ENCODE data around the gene EFCC1. TPM values are rescaled to one million over a fixed set of nuclear protein-coding genes. Genes with fewer than 3 reads are reported as not detected.

Gene EFCC1
- total and polyA plus RNA-seq, 7 donors = 0.46 to 15.0 (median 4.6) TPM

DNA sequence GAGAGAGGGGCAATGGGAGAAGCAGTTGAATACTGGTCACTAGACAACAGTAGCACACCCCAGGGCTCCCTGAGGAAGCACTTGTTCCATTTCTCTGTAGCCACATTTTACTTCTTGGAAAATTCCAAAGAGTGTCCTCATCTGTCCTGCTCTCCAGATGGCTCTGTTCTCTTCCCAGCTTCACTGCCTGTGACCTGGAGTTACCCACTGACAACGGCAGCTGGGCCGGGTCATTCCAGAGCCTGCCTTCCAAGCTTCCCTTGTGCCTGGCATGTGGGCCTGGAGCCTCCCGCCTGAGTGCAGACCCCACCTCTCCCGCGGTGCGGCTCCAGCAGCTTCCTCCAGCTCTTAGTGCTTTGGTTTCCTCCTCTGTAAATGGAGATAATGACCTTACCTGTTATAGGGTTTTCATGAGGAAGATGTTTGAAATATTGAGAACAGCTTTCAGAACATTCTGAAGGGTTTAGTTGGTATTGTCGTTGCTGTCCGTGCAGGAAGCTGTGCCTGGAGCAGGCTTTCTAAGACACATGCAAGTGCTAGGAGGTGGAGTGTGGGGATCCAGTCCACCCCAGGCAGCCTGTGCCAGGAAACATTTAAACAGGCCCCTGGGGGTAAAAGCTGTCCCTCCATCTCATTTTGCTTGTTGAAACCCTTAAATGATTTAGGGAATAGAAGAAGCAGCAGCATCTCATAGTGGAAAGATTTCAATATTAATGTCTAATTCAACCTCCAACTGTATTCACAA lies 24.8 kb downstream of the EFCC1 start:
- peaks cover 0 to 30% (median 19%) of the 10 kb centered on the region in 4 donors for H3K4me1 ChIP-seq
- no peaks in the 10 kb centered on the region for H3K36me3 ChIP-seq
- intact Hi-C loops (cut with DNase I) = no loop called here
- peaks cover 0 to 3% (median 0%) of the 10 kb centered on the region in 4 donors for H3K9me3 ChIP-seq
- H3K4me3 ChIP-seq = no peak overlapping the region
- TF ChIP-seq POLR2A (IDR thresholded peaks at IDR 0.05) (no peak), POLR2AphosphoS5 (IDR thresholded peaks at IDR 0.05) (peak in 3 of 4 donors; percentile 68 to 74 (median 70))
- no peaks in the 10 kb centered on the region for H3K27me3 ChIP-seq
- peak overlapping the region; percentile 58 to 66 (median 63) for H3K27ac ChIP-seq
- 74 to 78% methylated on average over 8 of the region's 8 CpGs for WGBS, 2 donors
- peak; percentile 89 for DNase-seq

DNA sequence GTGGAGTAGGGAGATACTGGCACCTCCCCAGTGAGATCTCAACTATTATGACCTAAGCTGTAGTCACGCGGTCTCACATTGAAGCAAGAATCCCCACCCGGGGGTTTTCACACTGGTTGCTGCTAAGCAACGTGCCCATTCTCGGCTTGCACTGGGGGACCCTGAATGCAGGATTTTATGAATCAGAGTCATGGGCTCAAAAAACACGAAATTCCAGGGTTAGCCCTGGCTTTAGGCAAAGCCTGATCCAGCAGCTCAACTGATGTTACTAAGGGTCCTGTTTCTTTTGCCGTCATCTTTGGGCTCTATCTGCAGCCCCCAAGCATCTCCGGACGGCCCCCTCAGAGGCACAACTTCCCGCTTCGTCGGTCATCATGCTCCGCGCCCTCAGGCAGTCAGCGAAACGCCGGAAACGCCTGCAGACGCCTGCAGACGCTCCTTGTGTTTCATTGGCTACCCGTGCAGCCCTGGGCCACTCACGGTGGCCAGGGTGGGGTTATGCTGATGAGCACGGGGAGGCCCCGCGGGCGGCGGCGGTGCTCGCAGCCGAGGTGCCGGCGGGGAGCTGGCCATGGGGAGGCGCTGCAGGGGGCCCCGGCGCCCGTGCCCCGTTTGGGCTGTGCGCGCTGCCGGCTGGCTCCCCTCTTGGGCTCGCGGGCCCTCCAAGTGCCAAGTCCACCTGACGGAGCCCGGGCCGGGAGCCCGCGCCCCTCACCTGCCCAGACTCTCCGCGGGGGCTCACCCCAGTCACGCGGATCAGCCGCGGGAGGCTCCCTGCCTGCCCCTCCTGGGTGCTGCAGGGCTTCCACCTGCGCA lies 25.8 kb downstream of the EFCC1 start:
- H3K9me3 ChIP-seq = peaks cover 0 to 3% (median 0%) of the 10 kb centered on the region in 4 donors
- 5% methylated on average over 54 of the region's 54 CpGs for WGBS, 2 donors
- no peaks in the 10 kb centered on the region for H3K27me3 ChIP-seq
- peak overlapping the region; percentile 18 to 57 (median 38) for H3K4me3 ChIP-seq
- TF ChIP-seq EP300 (IDR thresholded peaks at IDR 0.05) (no peak), POLR2A (IDR thresholded peaks at IDR 0.05) (no peak), POLR2AphosphoS5 (IDR thresholded peaks at IDR 0.05) (peak in 3 of 4 donors; percentile 68 to 82 (median 71))
- TF ChIP-seq, protein P1, sequence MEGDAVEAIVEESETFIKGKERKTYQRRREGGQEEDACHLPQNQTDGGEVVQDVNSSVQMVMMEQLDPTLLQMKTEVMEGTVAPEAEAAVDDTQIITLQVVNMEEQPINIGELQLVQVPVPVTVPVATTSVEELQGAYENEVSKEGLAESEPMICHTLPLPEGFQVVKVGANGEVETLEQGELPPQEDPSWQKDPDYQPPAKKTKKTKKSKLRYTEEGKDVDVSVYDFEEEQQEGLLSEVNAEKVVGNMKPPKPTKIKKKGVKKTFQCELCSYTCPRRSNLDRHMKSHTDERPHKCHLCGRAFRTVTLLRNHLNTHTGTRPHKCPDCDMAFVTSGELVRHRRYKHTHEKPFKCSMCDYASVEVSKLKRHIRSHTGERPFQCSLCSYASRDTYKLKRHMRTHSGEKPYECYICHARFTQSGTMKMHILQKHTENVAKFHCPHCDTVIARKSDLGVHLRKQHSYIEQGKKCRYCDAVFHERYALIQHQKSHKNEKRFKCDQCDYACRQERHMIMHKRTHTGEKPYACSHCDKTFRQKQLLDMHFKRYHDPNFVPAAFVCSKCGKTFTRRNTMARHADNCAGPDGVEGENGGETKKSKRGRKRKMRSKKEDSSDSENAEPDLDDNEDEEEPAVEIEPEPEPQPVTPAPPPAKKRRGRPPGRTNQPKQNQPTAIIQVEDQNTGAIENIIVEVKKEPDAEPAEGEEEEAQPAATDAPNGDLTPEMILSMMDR (IDR thresholded peaks at IDR 0.05) = peak in 2 of 4 experiments; percentile 27 to 46
- intact Hi-C loops (cut with DNase I) = no loop called here
- peaks cover 0 to 30% (median 19%) of the 10 kb centered on the region in 4 donors for H3K4me1 ChIP-seq
- H3K36me3 ChIP-seq = no peaks in the 10 kb centered on the region
- peak overlapping the region; percentile 58 to 64 (median 62) for H3K27ac ChIP-seq
- DNase-seq = peak; percentile 95

DNA sequence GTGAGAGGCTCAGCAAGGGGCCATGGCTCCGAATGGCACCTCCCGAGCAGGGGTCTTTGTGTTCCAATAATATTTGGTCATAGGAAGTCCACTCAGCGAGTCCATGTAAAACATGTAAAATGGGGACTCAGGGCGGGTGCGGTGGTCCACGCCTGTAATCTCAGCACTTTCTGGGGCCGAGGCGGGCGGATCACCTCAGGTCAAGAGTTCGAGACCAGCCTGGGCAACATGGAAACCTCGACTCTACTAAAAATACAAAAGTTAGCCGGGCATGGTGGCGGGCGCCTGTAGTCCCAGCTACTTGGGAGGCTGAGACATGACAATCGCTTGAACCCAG lies 26.4 kb downstream of the EFCC1 start:
- H3K4me1 ChIP-seq = peaks cover 0 to 30% (median 19%) of the 10 kb centered on the region in 4 donors
- WGBS, 2 donors = 70 to 81% methylated on average over 15 of the region's 15 CpGs
- TF ChIP-seq, protein P1 (IDR thresholded peaks at IDR 0.05) = no peak
- TF ChIP-seq POLR2A (IDR thresholded peaks at IDR 0.05) (no peak), POLR2AphosphoS5 (IDR thresholded peaks at IDR 0.05) (no peak), EP300 (IDR thresholded peaks at IDR 0.05) (no peak)
- no peaks in the 10 kb centered on the region for H3K27me3 ChIP-seq
- H3K4me3 ChIP-seq = peak overlapping the region; percentile 18 to 57 (median 38)
- H3K9me3 ChIP-seq = peaks cover 0 to 3% (median 0%) of the 10 kb centered on the region in 4 donors
- DNase-seq = no peak
- intact Hi-C loops (cut with DNase I) = no loop called here
- H3K27ac ChIP-seq = peak overlapping the region; percentile 8 to 64 (median 62)
- H3K36me3 ChIP-seq = no peaks in the 10 kb centered on the region

DNA sequence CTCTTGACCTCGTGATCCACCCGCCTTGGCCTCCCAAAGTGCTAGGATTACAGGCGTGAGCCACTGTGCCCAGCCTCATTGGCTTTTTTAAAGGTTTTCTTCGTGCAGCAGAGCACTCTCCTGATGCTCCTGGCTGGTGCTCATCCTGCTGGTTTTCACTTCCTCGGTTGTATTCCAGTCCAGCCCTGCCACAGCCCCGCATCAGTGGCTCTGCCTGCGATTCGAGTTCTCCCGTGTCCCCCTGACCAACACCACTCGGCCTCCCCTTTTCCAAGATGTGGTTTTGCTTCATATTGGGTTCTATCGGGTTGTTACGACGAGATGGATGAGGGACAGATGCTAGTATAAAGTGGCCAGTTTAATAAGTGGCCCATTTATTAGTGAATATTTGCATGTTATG lies 27.8 kb downstream of the EFCC1 start:
- Histone ChIP-seq H3K27me3 (no peaks in the 10 kb centered on the region), H3K4me1 (peaks cover 0 to 24% (median 17%) of the 10 kb centered on the region in 4 donors), H3K9me3 (peaks cover 0 to 3% (median 0%) of the 10 kb centered on the region in 4 donors), H3K4me3 (no peak overlapping the region), H3K36me3 (peaks cover 0 to 7% (median 0%) of the 10 kb centered on the region in 4 donors), H3K27ac (no peak overlapping the region)
- intact Hi-C loops (cut with DNase I) = no loop called here
- TF ChIP-seq EP300 (IDR thresholded peaks at IDR 0.05) (no peak), POLR2AphosphoS5 (IDR thresholded peaks at IDR 0.05) (no peak), POLR2A (IDR thresholded peaks at IDR 0.05) (no peak)
- TF ChIP-seq, protein P1 (IDR thresholded peaks at IDR 0.05) = no peak
- DNase-seq = no peak
- WGBS, 2 donors = 93% methylated on average over 13 of the region's 13 CpGs

DNA sequence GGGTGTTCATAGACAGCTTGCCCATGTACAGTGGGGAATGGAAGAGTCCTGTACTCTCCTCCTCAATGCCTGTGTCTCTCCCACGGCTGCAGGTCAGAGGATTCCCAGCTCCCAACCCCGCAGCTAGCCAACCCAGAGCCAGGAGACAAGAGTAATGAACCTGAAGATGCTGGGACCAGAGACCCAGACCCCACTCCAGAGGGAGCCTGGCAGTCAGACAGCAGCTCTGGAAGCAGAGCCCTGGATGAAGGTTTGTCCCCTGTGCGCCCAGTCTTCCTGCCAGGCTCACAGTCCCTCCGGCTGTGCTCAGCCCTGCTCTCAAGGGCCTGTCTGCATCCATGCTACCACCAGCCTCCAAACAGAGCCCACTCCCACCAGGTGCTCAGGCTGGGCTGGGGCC lies 29.5 kb downstream of the EFCC1 start:
- TF ChIP-seq POLR2A (IDR thresholded peaks at IDR 0.05) = no peak
- TF ChIP-seq, protein P1 (IDR thresholded peaks at IDR 0.05) = no peak
- no peak for TF ChIP-seq EP300 (IDR thresholded peaks at IDR 0.05)
- no peak for TF ChIP-seq POLR2AphosphoS5 (IDR thresholded peaks at IDR 0.05)
- no peak for DNase-seq
- WGBS, 2 donors = 99% methylated on average over 4 of the region's 4 CpGs
- intact Hi-C loops (cut with DNase I) = no loop called here
- Histone ChIP-seq H3K4me1 (peaks cover 0 to 21% (median 16%) of the 10 kb centered on the region in 4 donors), H3K27ac (no peak overlapping the region), H3K4me3 (no peak overlapping the region), H3K36me3 (peaks cover 0 to 7% (median 0%) of the 10 kb centered on the region in 4 donors), H3K27me3 (no peaks in the 10 kb centered on the region), H3K9me3 (peaks cover 0 to 3% (median 0%) of the 10 kb centered on the region in 4 donors)

Data from sigmoid colon (tissue), 7 donors.